Stimulated activated naive B cell treated with anti-CD40 and anti-IgM and Interleukin-4, amounts not matched to agents 10 μg/mL and 1 μg/mL and 100 μg/mL, for 72 hours (primary cell): ENCODE results near the gene JAML.

Experiments used
- ATAC-seq, 2 donors: fragments of 150-1000 bp; cut with Tn5 transposase; replicated peaks; 2 replicates each; pipeline ENCODE4 v1.10.0; 2021; ENCODE audit warnings: moderate library complexity in 1 of 2
- DNase-seq: peaks from one replicate; pipeline ENCODE4 v3.0.0; 2021
- H3K27ac Mint-ChIP-seq: one replicate; pipeline ENCODE4 v1.8.0; 2022; ENCODE audit warnings: mild to moderate bottlenecking, mixed read lengths
- H3K27me3 Mint-ChIP-seq, 2 donors: one replicate each; pipeline ENCODE4 v1.8.0; 2022; ENCODE audit warnings: mixed read lengths in 2 of 2
- H3K36me3 Mint-ChIP-seq, 2 donors: one replicate each; pipeline ENCODE4 v1.8.0; 2022; ENCODE audit warnings: mixed read lengths in 2 of 2, mild to moderate bottlenecking in 1 of 2
- H3K4me1 Mint-ChIP-seq, 2 donors: one replicate each; pipeline ENCODE4 v1.8.0; 2022; ENCODE audit warnings: mixed read lengths in 2 of 2, mild to moderate bottlenecking in 1 of 2
- H3K4me3 Mint-ChIP-seq, 2 donors: one replicate each; pipeline ENCODE4 v1.8.0; 2022; ENCODE audit warnings: mild to moderate bottlenecking in 2 of 2, mixed read lengths in 2 of 2, moderate library complexity in 1 of 2
- H3K9me3 Mint-ChIP-seq, 2 donors: one replicate each; pipeline ENCODE4 v1.8.0; 2022; ENCODE audit warnings: mixed read lengths in 2 of 2, mild to moderate bottlenecking in 1 of 2

JAML gene

GRCh38 chr11:118251858-118252652 is 27.2 kb upstream of the JAML start, which contains the start of gene MPZL3:
TSS of gene MPZL3 (minus strand) at chr11:118252365. CDS start at chr11:118252294, 71 bp downstream.
- peaks cover 0 to 5% of the 10 kb centered on the region in 2 donors for H3K27me3 Mint-ChIP-seq
- ATAC-seq (peak; percentile 84), DNase-seq (peak; percentile 83)
- H3K27ac Mint-ChIP-seq, result peak within 1 kb of the TSS; percentile 100
- H3K4me1 Mint-ChIP-seq, result peaks cover 15 to 31% of the 10 kb centered on the region in 2 donors
- peaks cover 0 to 2% of the 10 kb centered on the region in 2 donors for H3K9me3 Mint-ChIP-seq
- H3K36me3 Mint-ChIP-seq, result peaks cover 29 to 45% of the 10 kb centered on the region in 2 donors
- H3K4me3 Mint-ChIP-seq, result peak within 1 kb of the TSS; percentile 97 to 99

- Mint-ChIP-seq H3K27ac (peak overlapping the region; percentile 75), H3K4me3 (peak overlapping the region in 1 of 2 donors; percentile 17), H3K36me3 (peaks cover 28 to 53% of the 10 kb centered on the region in 2 donors), H3K4me1 (peaks cover 42 to 70% of the 10 kb centered on the region in 2 donors), H3K27me3 (no peaks in the 10 kb centered on the region), H3K9me3 (peaks cover 4 to 5% of the 10 kb centered on the region in 2 donors)
- ATAC-seq (no peak), DNase-seq (no peak)
Observed at GRCh38 chr11:118247041-118247440, 22.2 kb upstream of the JAML start.

DNA sequence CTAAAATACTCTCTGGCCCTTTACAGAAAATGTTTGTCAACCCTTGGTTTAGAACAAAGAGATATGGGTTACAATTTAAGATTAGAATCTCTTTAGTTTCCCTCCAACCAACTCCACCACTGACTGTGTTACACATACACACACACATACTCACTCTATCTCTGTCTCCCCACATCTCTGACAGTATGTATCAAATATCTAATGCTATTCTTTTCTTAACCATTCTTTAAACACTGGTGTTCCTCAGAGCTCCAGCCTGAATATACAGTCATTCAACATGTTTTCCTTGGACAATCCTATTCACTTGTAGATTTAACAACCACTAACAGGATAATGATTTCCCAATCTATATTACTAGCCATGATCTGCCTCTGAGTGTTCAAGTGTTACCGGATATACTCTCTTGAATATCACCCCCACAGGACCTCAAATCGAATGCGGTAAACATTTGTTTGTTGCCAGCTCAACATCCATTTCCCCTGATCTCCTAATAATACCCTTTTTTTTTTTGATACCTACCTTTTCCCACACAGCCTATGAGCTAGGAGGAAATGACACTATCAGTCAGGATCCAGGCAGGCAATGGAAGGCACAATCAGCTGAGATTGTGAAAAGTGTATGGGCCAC is 21.2 kb upstream of the JAML start:
- no peaks in the 10 kb centered on the region for H3K27me3 Mint-ChIP-seq
- peaks cover 51 to 74% of the 10 kb centered on the region in 2 donors for H3K4me1 Mint-ChIP-seq
- no peak overlapping the region for H3K27ac Mint-ChIP-seq
- no peak overlapping the region for H3K4me3 Mint-ChIP-seq
- H3K9me3 Mint-ChIP-seq, result peaks cover 4 to 5% of the 10 kb centered on the region in 2 donors
- DNase-seq (no peak), ATAC-seq (no peak)
- H3K36me3 Mint-ChIP-seq, result peaks cover 25 to 48% of the 10 kb centered on the region in 2 donors

GRCh38 chr11:118243993-118244762 is 19.4 kb upstream of the JAML start:
- peaks cover 29 to 44% of the 10 kb centered on the region in 2 donors for H3K36me3 Mint-ChIP-seq
- peaks cover 4 to 5% of the 10 kb centered on the region in 2 donors for H3K9me3 Mint-ChIP-seq
- peak overlapping the region; percentile 81 for H3K27ac Mint-ChIP-seq
- peaks cover 59 to 84% of the 10 kb centered on the region in 2 donors for H3K4me1 Mint-ChIP-seq
- H3K4me3 Mint-ChIP-seq, result peak overlapping the region in 1 of 2 donors; percentile 54
- no peaks in the 10 kb centered on the region for H3K27me3 Mint-ChIP-seq
- DNase-seq (no peak), ATAC-seq (no peak)

- Mint-ChIP-seq H3K27me3 (no peaks in the 10 kb centered on the region), H3K4me3 (no peak overlapping the region), H3K36me3 (peaks cover 34 to 53% of the 10 kb centered on the region in 2 donors), H3K4me1 (peaks cover 61 to 92% of the 10 kb centered on the region in 2 donors), H3K9me3 (peaks cover 4 to 5% of the 10 kb centered on the region in 2 donors), H3K27ac (peak overlapping the region; percentile 96)
- DNase-seq (no peak), ATAC-seq (no peak)
Observed at GRCh38 chr11:118243161-118243560, 18.4 kb upstream of the JAML start.

DNA sequence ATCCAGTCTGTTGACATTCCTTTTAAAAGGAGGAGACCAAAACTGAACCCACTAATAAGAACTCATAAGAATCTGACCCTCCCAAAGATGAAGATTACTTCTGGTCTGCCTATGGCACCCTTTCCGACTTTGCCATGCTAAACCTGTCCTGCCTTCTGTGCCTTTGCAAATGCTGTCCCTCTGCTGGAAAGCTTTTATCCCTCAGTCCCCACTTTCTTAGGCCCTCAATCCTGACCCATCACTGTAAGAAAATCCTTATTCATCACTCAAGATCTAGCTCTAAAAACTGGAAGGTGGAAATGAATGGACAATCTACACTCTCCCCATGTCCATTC is 16.9 kb upstream of the JAML start:
- ATAC-seq (no peak), DNase-seq (no peak)
- H3K27me3 Mint-ChIP-seq, result no peaks in the 10 kb centered on the region
- peaks cover 32 to 55% of the 10 kb centered on the region in 2 donors for H3K36me3 Mint-ChIP-seq
- H3K27ac Mint-ChIP-seq, result peak overlapping the region; percentile 96
- peak overlapping the region; percentile 67 to 72 for H3K4me3 Mint-ChIP-seq
- peaks cover 2 to 5% of the 10 kb centered on the region in 2 donors for H3K9me3 Mint-ChIP-seq
- peaks cover 54 to 84% of the 10 kb centered on the region in 2 donors for H3K4me1 Mint-ChIP-seq

GRCh38 chr11:118240999-118241763 is 16.4 kb upstream of the JAML start:
- peak overlapping the region; percentile 67 to 72 for H3K4me3 Mint-ChIP-seq
- peaks cover 2 to 5% of the 10 kb centered on the region in 2 donors for H3K9me3 Mint-ChIP-seq
- peaks cover 53 to 82% of the 10 kb centered on the region in 2 donors for H3K4me1 Mint-ChIP-seq
- H3K36me3 Mint-ChIP-seq, result peaks cover 35 to 59% of the 10 kb centered on the region in 2 donors
- peak overlapping the region; percentile 96 for H3K27ac Mint-ChIP-seq
- peak; percentile 92 for ATAC-seq
- H3K27me3 Mint-ChIP-seq, result no peaks in the 10 kb centered on the region
- peak; percentile 68 for DNase-seq

GRCh38 chr11:118239509-118240205 is 14.8 kb upstream of the JAML start:
- no peak for DNase-seq
- peak overlapping the region; percentile 96 for H3K27ac Mint-ChIP-seq
- no peak for ATAC-seq
- peaks cover 46 to 70% of the 10 kb centered on the region in 2 donors for H3K4me1 Mint-ChIP-seq
- no peaks in the 10 kb centered on the region for H3K27me3 Mint-ChIP-seq
- H3K36me3 Mint-ChIP-seq, result peaks cover 42 to 60% of the 10 kb centered on the region in 2 donors
- H3K9me3 Mint-ChIP-seq, result peaks cover 0 to 5% of the 10 kb centered on the region in 2 donors
- peak overlapping the region; percentile 61 to 74 for H3K4me3 Mint-ChIP-seq

DNA sequence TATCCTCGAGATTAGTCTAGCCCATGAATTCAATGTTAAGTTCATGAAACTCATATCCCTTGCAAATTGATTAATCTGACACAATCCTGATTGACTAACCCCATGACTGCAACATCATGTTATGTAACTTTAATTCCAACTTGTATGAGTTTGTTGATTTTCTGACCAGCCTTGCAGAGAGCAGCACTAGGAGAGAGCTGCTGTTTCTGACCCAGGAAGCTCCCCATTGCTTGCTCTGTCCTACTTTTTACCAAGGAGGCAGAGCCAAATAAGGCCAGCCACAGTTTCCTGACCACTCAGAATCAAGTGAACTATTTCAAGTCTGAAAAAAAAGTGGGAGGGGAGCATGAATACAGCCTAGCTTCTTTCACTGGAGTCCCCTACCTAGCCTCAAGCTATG is 14.1 kb upstream of the JAML start:
- ATAC-seq (no peak), DNase-seq (no peak)
- H3K27me3 Mint-ChIP-seq, result no peaks in the 10 kb centered on the region
- H3K27ac Mint-ChIP-seq, result peak overlapping the region; percentile 43
- H3K4me3 Mint-ChIP-seq, result peak overlapping the region; percentile 20 to 34
- H3K36me3 Mint-ChIP-seq, result peaks cover 42 to 59% of the 10 kb centered on the region in 2 donors
- no peaks in the 10 kb centered on the region for H3K9me3 Mint-ChIP-seq
- peaks cover 43 to 68% of the 10 kb centered on the region in 2 donors for H3K4me1 Mint-ChIP-seq

DNA sequence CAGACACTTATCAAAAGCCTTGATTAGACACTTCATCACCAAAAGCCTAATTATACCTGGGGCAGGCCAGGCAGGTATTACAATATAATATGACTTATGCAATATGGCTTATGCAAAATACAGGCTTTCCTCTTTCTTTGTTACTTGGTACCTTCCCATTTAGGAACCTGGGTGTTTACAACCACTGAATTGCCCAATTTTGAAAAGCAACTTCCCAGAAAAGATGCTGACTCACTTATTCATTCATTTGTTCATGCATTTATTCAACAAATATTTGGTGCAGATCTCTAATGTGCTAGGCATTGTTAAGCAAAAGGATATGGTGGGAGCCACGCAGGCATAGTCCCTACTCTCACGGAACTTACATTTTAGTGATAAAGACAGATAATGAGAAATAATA is 13.6 kb upstream of the JAML start:
- peak overlapping the region in 1 of 2 donors; percentile 20 for H3K4me3 Mint-ChIP-seq
- peaks cover 44 to 61% of the 10 kb centered on the region in 2 donors for H3K36me3 Mint-ChIP-seq
- no peak for ATAC-seq
- H3K9me3 Mint-ChIP-seq, result no peaks in the 10 kb centered on the region
- peaks cover 40 to 63% of the 10 kb centered on the region in 2 donors for H3K4me1 Mint-ChIP-seq
- DNase-seq, result no peak
- no peaks in the 10 kb centered on the region for H3K27me3 Mint-ChIP-seq
- no peak overlapping the region for H3K27ac Mint-ChIP-seq

DNA sequence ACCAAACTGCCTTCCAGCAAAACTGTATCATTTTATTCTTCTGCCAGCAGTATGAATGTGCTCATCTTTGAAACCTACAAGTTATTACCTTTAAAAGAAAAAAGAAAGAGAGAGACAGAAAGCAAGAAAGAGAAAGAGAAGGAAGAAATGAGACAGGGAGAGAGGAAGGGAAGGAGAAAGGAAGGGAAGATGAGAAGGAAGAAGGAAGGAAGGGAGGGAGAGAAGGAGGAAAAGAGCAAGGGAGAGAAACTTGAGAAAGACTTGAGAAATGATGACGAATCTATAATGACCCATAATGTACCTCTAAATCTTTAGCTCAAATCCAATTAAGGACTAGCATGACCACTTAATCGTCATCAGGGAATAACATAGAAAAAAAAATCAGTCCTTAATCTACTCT is 11.4 kb upstream of the JAML start:
- H3K9me3 Mint-ChIP-seq, result no peaks in the 10 kb centered on the region
- peak overlapping the region in 1 of 2 donors; percentile 8 for H3K4me3 Mint-ChIP-seq
- no peaks in the 10 kb centered on the region for H3K27me3 Mint-ChIP-seq
- H3K36me3 Mint-ChIP-seq, result peaks cover 46 to 59% of the 10 kb centered on the region in 2 donors
- no peak overlapping the region for H3K27ac Mint-ChIP-seq
- DNase-seq (no peak), ATAC-seq (no peak)
- peaks cover 24 to 41% of the 10 kb centered on the region in 2 donors for H3K4me1 Mint-ChIP-seq

DNA sequence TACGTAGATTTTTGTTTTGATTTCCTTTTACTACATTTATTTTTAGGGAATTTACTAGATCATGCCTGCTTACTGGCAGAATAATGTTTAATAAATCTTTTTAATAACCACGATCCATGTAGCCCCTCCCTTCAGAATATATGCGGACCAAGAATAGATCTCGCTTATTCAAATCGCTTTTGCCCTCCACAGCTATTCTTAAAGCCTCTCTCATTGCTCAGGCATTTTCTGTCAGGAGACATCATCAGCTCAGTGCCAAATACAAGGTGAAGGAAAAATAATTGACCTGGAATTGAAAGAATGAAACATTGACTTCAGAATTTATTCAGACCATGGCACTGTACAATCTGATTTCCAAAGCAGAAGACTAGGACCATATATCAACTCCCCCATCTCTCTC is 10.0 kb upstream of the JAML start:
- Mint-ChIP-seq H3K9me3 (no peaks in the 10 kb centered on the region), H3K27me3 (no peaks in the 10 kb centered on the region), H3K36me3 (peaks cover 43 to 59% of the 10 kb centered on the region in 2 donors), H3K4me3 (no peak overlapping the region), H3K4me1 (peaks cover 15 to 30% of the 10 kb centered on the region in 2 donors), H3K27ac (no peak overlapping the region)
- no peak for DNase-seq
- no peak for ATAC-seq

DNA sequence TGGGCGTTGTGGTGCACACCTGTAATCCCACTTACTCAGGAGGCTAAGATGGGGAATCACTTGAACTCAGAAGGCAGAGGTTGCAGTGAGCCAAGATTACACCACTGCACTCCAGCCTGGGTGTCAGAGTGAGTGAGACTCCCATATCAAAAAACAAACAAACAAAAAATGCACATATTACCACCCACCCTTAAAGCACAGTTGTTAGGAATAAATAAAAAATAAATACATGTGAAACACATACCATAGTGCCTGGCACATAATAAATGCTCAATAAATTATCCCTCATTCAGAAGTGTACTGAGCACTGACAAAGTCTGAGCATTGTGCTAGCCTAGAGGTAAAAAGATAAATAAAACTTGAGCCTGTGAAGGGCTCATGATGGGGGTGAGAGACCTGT is 9.0 kb upstream of the JAML start:
- Mint-ChIP-seq H3K4me1 (peaks cover 18 to 30% of the 10 kb centered on the region in 2 donors), H3K27me3 (no peaks in the 10 kb centered on the region), H3K36me3 (peaks cover 47 to 60% of the 10 kb centered on the region in 2 donors), H3K27ac (no peak overlapping the region), H3K4me3 (no peak overlapping the region), H3K9me3 (no peaks in the 10 kb centered on the region)
- ATAC-seq (no peak), DNase-seq (no peak)
